OCI-LY3 (cell line): ENCODE data around the gene EFCAB11.

Experiments
- H2AFZ ChIP-seq: fragments of 200-600, 300-600 bp; shearing (Covaris generic); 2 replicates; pipeline ENCODE4 v1.6.0; 2014; ENCODE audit warnings: antibody characterized with exemption, low read depth, low read length
- H3K27ac ChIP-seq: fragments of 200-600, 300-600 bp; sonication (generic); 2 replicates; pipeline ENCODE4 v1.5.1; 2014; ENCODE audit warnings: mild to moderate bottlenecking, low read length, moderate library complexity, mixed read lengths
- H3K27me3 ChIP-seq: fragments of 200-600, 300-600 bp; sonication (generic); 2 replicates; pipeline ENCODE4 v1.6.1; 2014; ENCODE audit warnings: low read depth, low read length, mixed read lengths
- H3K36me3 ChIP-seq: fragments of 200-600, 300-600 bp; sonication (generic); replicated peaks from 2 replicates; pipeline ENCODE3; 2014; ENCODE audit warnings: low read depth, low read length, mixed read lengths
- H3K4me1 ChIP-seq: fragments of 300-600, 200-600 bp; sonication (generic); 2 replicates; pipeline ENCODE4 v1.6.1; 2014; ENCODE audit warnings: low read length, mixed read lengths
- H3K4me2 ChIP-seq: fragments of 200-600, 300-600 bp; sonication (generic); 2 replicates; pipeline ENCODE4 v1.6.1; 2014; ENCODE audit warnings: low read length, mixed read lengths
- H3K4me3 ChIP-seq: fragments of 300-600, 200-600 bp; sonication (generic); 2 replicates; pipeline ENCODE4 v1.5.1; 2014; ENCODE audit warnings: antibody characterized with exemption, mild to moderate bottlenecking, low read length, moderate library complexity
- H3K79me2 ChIP-seq: fragments of 300-600, 200-600 bp; shearing (Covaris generic); 2 replicates; pipeline ENCODE4 v1.6.1; 2014; ENCODE audit warnings: mild to moderate bottlenecking, low read length, mixed read lengths
- H3K9ac ChIP-seq: fragments of 300-600, 200-600 bp; shearing (Covaris generic); 2 replicates; pipeline ENCODE4 v1.6.0; 2014; ENCODE audit warnings: mild to moderate bottlenecking, low read length, moderate library complexity
- H3K9me3 ChIP-seq: fragments of 200-600, 300-600 bp; shearing (Covaris generic); 2 replicates; pipeline ENCODE4 v1.6.1; 2014; ENCODE audit warnings: low read length, mixed read lengths; ENCODE audit not compliant: insufficient read depth
- H4K20me1 ChIP-seq: fragments of 200-600, 300-600 bp; sonication (generic); 2 replicates; pipeline ENCODE4 v1.6.1; 2016; ENCODE audit warnings: low read length, mixed read lengths; ENCODE audit not compliant: insufficient read depth
- EZH2phosphoT487 ChIP-seq: fragments of 200-600 bp; shearing (Covaris generic); IDR thresholded peaks from 2 replicates; pipeline ENCODE4 v1.6.1; 2018; ENCODE audit warnings: antibody characterized with exemption, mixed run types, low read depth
- TF ChIP-seq, protein P1 (sequence below): fragments of 200-600, 300-600 bp; sonication (generic); IDR thresholded peaks from 2 replicates; pipeline ENCODE4 v1.5.1; 2014; ENCODE audit warnings: antibody characterized with exemption, low read length, low read depth

The EFCAB11 gene

GRCh38 chr14:89760086-89760485, 194.4 kb downstream of the EFCAB11 start:
- Histone ChIP-seq H3K79me2 (no peaks in the 10 kb centered on the region), H3K4me2 (no peak overlapping the region), H3K9ac (no peak overlapping the region), H3K4me3 (no peak overlapping the region), H3K36me3 (no peaks in the 10 kb centered on the region), H4K20me1 (no peaks in the 10 kb centered on the region), H2AFZ (no peak overlapping the region), H3K27me3 (no peaks in the 10 kb centered on the region), H3K9me3 (no peaks in the 10 kb centered on the region), H3K4me1 (peaks cover 7% of the 10 kb centered on the region), H3K27ac (no peak overlapping the region)
- TF ChIP-seq, protein P1, sequence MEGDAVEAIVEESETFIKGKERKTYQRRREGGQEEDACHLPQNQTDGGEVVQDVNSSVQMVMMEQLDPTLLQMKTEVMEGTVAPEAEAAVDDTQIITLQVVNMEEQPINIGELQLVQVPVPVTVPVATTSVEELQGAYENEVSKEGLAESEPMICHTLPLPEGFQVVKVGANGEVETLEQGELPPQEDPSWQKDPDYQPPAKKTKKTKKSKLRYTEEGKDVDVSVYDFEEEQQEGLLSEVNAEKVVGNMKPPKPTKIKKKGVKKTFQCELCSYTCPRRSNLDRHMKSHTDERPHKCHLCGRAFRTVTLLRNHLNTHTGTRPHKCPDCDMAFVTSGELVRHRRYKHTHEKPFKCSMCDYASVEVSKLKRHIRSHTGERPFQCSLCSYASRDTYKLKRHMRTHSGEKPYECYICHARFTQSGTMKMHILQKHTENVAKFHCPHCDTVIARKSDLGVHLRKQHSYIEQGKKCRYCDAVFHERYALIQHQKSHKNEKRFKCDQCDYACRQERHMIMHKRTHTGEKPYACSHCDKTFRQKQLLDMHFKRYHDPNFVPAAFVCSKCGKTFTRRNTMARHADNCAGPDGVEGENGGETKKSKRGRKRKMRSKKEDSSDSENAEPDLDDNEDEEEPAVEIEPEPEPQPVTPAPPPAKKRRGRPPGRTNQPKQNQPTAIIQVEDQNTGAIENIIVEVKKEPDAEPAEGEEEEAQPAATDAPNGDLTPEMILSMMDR = no peak
- TF ChIP-seq EZH2phosphoT487 = no peak

GRCh38 chr14:89757313-89757939, 197.1 kb downstream of the EFCAB11 start:
- Histone ChIP-seq H2AFZ (no peak overlapping the region), H3K79me2 (no peaks in the 10 kb centered on the region), H3K27me3 (no peaks in the 10 kb centered on the region), H4K20me1 (no peaks in the 10 kb centered on the region), H3K4me3 (no peak overlapping the region), H3K27ac (no peak overlapping the region), H3K9ac (no peak overlapping the region), H3K4me1 (peaks cover 7% of the 10 kb centered on the region), H3K4me2 (no peak overlapping the region), H3K9me3 (no peaks in the 10 kb centered on the region), H3K36me3 (no peaks in the 10 kb centered on the region)
- TF ChIP-seq, protein P1 = no peak
- no peak for TF ChIP-seq EZH2phosphoT487

- no peaks in the 10 kb centered on the region for H3K9me3 ChIP-seq
- H3K27me3 ChIP-seq = no peaks in the 10 kb centered on the region
- no peak overlapping the region for H3K4me2 ChIP-seq
Measured at GRCh38 chr14:89755816-89756215, 198.7 kb downstream of the EFCAB11 start.

GRCh38 chr14:89753828-89754412, 200.6 kb downstream of the EFCAB11 start:
- Histone ChIP-seq H2AFZ (no peak overlapping the region), H3K4me3 (no peak overlapping the region), H3K27ac (no peak overlapping the region), H4K20me1 (no peaks in the 10 kb centered on the region), H3K9me3 (no peaks in the 10 kb centered on the region), H3K27me3 (no peaks in the 10 kb centered on the region), H3K36me3 (no peaks in the 10 kb centered on the region), H3K79me2 (no peaks in the 10 kb centered on the region), H3K9ac (no peak overlapping the region), H3K4me1 (no peaks in the 10 kb centered on the region), H3K4me2 (no peak overlapping the region)
- TF ChIP-seq, protein P1 = no peak
- TF ChIP-seq EZH2phosphoT487 = no peak

More at GRCh38 chr14:89755816-89756215, 198.7 kb downstream of the EFCAB11 start:
- H3K4me3 ChIP-seq = no peak overlapping the region
- no peaks in the 10 kb centered on the region for H3K4me1 ChIP-seq
- H3K36me3 ChIP-seq = no peaks in the 10 kb centered on the region
- H2AFZ ChIP-seq = no peak overlapping the region
- H4K20me1 ChIP-seq = no peaks in the 10 kb centered on the region
- no peaks in the 10 kb centered on the region for H3K79me2 ChIP-seq
- no peak for TF ChIP-seq EZH2phosphoT487
- TF ChIP-seq, protein P1 = no peak
- H3K27ac ChIP-seq = no peak overlapping the region
- H3K9ac ChIP-seq = no peak overlapping the region
